NCI-H2107 (cell line): Measurements from ENCODE around the gene AKR1B15.
"Not testable (repeated sequence)": the region's sequence is repeated elsewhere in the genome, so short reads cannot be mapped to it uniquely, and the experiment has no call there.

Experiments used
- DNase-seq: peaks from one replicate; lab custom pipeline; 2025; lab: John Stamatoyannopoulos, UW

The AKR1B15 gene

GRCh38 chr7:134563398-134563749 is 14.5 kb downstream of the AKR1B15 start:
- not testable (repeated sequence) for DNase-seq

DNA sequence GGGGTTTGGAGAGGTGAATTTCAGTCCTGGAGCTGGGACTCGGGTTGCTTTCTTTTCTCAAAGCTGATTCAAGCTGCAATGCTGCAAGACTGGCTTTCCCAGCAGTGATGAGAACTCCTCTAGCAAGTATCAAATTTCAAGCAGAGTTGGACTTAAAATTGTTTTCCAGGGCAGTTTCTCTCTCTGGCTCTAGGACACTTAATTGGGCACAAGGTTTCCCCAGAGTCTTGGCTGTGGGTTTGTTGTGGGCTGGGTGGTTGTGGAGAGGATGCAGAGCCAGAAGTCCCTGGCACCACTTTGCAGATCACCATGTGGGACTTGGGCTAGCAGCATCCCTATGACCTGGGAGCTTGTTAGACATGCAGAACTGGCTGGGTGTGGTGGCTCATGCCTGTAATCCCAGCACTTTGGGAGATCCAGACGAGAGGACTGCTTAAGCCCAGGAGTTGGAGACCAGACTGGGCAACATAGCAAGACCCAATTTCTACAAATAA is 16.8 kb downstream of the AKR1B15 start:
- no peak for DNase-seq

DNA sequence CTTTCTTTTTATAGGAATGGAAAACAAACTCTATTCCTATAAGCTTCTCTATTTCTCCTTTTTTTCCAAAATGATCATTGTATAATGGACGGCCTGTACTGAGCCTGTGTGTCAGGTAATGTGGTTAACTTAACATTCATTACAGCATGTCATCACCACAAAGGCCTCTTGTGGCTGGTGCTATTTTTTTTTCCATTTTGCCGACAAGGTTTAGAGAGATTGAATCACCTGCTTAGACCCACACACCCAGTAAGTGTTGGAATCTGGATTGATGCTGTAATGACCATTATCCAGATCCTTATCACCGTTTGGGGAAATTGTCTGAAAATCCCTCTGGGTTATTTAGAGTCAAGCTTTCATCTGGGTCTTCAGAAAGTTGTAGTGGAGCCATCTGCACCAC is 18.5 kb downstream of the AKR1B15 start:
- DNase-seq: no peak

- DNase-seq: not testable (repeated sequence)
Observed at GRCh38 chr7:134569962-134570361, 21.1 kb downstream of the AKR1B15 start.

DNA sequence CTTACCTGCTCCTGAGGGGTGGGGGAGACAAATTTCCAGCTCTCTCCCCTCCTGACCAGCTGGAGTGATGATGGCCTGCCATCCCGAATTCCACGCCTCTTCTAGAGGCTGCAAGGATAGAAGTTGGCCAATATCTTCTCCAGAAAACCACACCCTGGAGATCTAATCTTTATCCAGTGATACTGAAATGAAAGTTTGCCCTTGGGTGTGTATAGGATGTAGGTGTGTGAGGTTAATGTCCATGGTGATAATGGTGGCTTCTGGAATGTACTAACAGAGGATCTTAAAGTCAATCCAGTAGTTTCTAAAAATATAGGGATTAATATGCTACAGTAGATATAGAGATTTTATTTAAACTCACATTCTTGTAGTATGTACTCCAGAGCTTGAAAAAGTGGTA is 22.2 kb downstream of the AKR1B15 start:
- no peak for DNase-seq

GRCh38 chr7:134571746-134572461 is 23.0 kb downstream of the AKR1B15 start:
- DNase-seq: no peak

DNA sequence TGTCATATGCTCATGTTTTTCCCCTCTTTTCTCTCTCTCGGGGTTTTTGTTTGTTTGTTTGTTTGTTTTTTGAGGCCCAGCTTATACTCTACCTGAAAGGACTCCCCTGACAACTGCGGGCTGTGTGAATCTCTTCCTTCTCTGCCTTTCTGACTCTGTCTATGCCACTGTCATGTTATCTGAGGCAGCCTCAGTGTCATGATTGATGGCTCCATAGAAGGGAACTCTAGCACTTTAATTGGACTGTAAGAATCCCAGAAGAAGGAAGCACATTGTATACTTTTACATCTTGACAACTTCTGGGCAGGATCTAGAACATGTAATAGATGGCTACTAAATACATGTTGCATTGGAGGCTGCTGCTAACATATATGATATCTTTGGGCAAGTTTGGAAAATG is 25.4 kb downstream of the AKR1B15 start:
- no peak for DNase-seq

DNA sequence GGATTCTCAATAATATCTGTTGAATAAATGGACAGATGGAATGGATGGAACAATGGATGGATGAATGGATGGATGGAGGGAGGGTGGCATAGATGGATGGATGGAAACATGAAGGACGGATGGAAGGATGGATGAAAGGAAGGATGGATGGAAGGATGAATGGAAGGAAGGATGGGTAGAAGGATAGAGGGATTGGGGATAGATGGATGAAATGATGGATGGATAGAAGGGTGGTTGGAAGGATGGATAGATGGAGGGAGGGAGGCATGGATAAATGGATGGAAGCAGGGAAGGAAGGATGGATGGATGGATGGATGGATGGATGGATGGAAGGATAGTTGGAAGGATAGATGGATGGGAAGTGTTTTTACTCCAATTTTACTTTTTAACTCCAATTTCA is 35.4 kb downstream of the AKR1B15 start:
- DNase-seq: no peak

GRCh38 chr7:134585897-134586296 is 37.0 kb downstream of the AKR1B15 start:
- no peak for DNase-seq

DNA sequence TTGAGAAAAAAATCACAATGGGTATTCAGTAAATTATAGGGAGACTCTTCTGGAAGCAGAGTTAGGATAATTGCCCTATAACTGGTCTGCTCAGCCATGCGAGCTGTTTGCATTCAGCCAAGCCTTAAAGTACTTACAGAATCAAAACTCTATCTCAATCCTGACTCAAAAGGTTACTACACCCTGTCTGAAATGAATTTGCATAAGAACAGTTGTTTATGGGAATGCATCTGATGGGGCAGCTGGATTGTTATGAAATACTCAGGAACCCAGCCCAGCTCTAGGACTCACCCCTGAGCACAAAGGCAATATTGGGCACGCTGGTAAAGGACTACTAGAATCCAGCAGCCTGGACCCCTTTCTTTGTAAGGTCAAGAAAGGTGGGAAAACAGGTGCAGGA is 38.8 kb downstream of the AKR1B15 start:
- no peak for DNase-seq

- DNase-seq: no peak
Observed at GRCh38 chr7:134589491-134589941, 40.6 kb downstream of the AKR1B15 start.

- DNase-seq: no peak
Observed at GRCh38 chr7:134593530-134594392, 44.9 kb downstream of the AKR1B15 start.

DNA sequence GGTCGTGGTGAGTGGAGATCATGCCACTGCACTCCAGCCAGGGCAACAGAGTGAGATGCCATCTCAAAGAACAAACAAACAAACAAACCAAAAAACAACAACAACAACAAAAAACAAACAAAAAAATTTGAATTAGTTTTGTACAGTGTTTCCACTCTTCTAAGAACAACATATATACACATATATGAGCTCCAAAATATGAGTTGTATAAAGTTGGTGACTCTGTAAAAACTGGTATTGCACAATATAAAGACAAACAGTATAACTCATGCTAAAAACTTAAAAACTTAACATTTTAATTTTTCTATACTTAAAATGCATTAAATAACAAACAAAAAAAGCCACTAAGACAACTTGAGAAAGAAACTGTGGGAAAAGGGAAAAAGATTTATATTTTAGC is 46.0 kb downstream of the AKR1B15 start:
- DNase-seq: no peak

DNA sequence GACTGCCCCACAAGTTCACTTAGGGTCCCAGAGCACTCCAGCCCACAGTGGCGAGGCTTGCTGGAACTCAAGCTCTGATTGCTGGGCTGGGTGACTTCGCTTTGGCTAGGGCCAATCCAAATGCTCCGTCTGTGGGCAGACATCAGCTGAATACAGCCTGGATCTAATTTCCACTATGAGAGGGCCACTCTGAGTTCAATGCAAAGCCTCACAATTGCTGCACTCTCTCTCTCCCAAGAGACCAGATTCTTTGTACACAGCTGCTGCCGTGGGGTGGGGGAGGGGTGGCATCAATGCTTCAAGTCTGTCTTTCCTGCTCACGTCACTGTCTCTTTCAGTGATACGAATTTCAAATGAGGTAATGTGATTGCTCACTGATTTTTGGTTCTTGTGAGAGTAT is 50.5 kb downstream of the AKR1B15 start:
- peak; percentile 44 for DNase-seq

DNA sequence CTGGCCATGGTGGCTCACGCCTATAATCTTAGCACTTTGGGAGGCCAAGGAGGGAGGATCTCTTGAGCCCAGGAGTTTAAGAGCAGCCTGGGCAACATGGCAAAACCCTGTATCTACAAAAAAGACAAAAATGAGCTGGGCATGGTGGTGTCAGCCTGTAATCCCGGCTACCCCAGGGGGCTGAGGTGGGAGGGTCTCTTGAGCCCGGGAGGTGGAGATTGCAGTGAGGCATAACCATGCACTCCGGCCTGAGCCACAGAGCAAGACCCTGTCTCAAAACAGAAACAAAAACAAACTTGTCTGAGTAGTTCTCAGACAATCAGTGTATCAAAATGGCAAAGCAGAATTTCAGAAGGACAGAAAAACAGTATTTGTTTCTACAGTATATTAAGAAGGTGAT is 52.5 kb downstream of the AKR1B15 start:
- DNase-seq: no peak

DNA sequence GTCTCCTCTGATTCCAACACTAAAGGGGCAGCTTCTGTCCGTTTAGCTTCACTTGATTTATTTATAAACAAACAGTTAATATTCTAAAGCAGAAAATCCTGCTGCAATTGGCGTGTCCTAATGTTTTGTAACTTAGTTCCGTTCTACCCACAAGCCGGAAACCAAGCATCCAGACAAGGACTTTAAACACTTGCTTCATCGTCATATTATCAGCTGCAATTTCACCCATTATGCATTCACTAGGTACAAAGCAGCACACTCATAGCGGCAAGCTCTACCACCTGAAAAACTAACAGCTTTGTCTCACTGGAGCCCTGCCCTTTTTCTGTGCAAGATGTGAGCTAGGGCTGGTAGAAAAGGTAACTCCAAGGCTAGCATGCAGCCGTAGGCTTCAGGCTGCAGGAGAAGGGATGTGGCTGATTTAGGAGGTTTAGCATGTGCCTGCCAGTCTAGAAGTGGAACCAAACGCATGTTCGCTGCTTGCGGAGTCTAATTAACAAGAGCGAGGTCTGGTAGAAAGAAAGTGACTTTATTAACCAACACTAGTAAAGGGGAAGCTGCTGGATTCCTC is 54.1 kb downstream of the AKR1B15 start:
- DNase-seq: no peak

- DNase-seq: peak; percentile 34
Observed at GRCh38 chr7:134605978-134606923, 57.3 kb downstream of the AKR1B15 start.

DNA sequence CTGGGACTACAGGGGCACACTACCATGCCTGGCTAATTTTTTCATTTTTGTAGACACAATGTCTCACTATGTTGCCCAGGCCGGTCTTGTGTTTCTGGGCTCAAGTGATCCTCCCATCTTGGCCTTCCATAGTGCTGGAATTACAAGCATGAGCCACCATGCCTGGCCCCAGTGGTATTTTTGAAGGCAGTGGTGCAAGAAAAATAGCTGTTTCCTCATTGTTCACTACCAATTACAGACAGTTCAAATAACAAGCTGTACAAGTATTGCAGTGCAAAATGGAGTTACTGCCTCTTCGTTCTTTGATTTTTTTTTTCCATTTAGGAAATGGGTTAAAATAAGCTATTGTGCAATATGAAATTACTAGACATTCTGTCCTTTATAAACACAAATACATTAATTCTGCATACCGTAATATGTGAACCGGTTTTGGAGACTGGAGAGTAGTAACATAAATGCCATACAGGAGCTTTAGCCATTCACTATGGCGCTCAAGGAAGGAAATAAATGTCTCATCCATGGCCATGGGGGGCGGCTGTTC is 62.8 kb downstream of the AKR1B15 start:
- DNase-seq: no peak

- no peak for DNase-seq
Observed at GRCh38 chr7:134612197-134612596, 63.3 kb downstream of the AKR1B15 start.

GRCh38 chr7:134613623-134614347 is 64.9 kb downstream of the AKR1B15 start:
- DNase-seq: no peak

- DNase-seq: no peak
Observed at GRCh38 chr7:134616611-134617010, 67.7 kb downstream of the AKR1B15 start.
